SH-SY5Y (cell line): ENCODE data around the gene EHHADH.

ENCODE experiments used
- GATA2 ChIP-seq: IDR thresholded peaks from 2 replicates; pipeline ENCODE4 v1.6.1; 2011; ENCODE audit warnings: mild to moderate bottlenecking, low read depth, low read length
- GATA3 ChIP-seq: IDR thresholded peaks from 2 replicates; pipeline ENCODE4 v1.6.1; 2011; ENCODE audit warnings: low read depth, mild to moderate bottlenecking, low read length, moderate library complexity

- no peak for TF ChIP-seq GATA2
- no peak for TF ChIP-seq GATA3
Measured at GRCh38 chr3:185157347-185157746, 96.5 kb downstream of the EHHADH start.
